Measurements from ENCODE around the gene EXOC4.

EXOC4 gene

DNA sequence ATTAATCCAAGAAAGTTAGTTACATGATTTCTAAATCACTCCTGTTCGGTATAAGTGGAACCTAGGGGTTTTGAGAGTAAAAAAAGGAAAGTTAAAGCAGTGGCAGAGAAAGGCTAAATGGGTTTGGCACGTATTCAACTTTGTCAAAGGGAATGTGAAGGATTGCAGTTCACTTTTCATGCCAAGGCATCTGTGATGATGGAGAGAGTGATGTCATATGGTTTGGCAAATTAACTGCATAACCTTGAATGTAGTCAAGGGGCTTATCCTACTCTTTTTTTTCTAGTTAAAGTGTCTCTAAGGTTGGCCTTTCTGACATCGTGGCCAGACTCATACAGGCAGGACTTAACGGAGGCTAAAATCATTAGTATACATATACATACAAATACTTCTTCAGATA, 277.8 kb downstream of the EXOC4 start:
- DNase-seq (ENCODE audit: low read depth in 1 of 2, low spot score in 1 of 2): no peak

GRCh38 chr7:133534816-133535215, 281.9 kb downstream of the EXOC4 start:
- no peak for DNase-seq (ENCODE audit: low read depth in 1 of 2, low spot score in 1 of 2)

DNA sequence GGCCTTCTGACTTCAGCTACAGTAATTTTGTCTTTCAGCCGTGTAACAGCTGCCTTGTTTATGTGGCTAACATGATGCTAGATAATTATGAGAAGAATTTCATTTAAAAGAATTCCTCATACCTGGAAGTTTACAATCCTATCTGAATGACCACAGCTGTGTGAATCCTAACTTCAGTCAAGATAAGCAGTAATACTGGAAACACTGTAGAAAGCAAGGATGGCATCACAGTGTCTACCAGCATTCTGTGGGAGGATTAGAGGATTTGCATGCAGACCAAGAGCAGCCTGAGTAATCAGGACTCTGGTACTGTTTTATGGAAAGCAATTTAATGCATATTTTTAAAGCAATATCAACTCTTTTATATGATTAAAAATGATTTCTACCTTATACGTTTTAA, 282.4 kb downstream of the EXOC4 start:
- DNase-seq (ENCODE audit: low read depth in 1 of 2, low spot score in 1 of 2): no peak

DNA sequence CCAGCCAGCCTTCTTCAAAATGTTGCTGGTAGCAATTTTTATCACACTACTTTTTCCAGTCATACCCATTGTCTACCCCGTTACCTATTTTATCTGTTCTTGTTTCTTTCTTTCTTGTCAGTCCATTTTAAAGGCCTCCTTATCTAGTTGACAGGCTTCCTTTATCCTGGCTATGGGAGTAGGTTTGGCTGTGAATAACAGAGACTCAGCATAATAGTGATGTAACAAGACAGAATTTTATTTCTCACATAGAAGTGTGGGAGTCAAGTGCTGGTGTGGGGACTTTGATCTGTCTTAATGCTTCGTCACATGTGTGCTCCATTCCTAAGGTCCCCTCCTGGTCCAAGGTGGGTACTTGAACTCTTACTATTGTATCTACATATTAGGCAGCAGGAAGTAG, 283.6 kb downstream of the EXOC4 start:
- DNase-seq (ENCODE audit: low read depth in 1 of 2, low spot score in 1 of 2): no peak

GRCh38 chr7:133539016-133539415, 286.1 kb downstream of the EXOC4 start:
- no peak for DNase-seq (ENCODE audit: low read depth in 1 of 2, low spot score in 1 of 2)

GRCh38 chr7:133540096-133540860, 287.4 kb downstream of the EXOC4 start:
- DNase-seq (ENCODE audit: low read depth in 1 of 2, low spot score in 1 of 2): no peak

- no peak for DNase-seq (ENCODE audit: low read depth in 1 of 2, low spot score in 1 of 2)
These were observed 289.4 kb downstream of the EXOC4 start for GRCh38 chr7:133542209-133542780.

GRCh38 chr7:133543657-133544056, 290.8 kb downstream of the EXOC4 start:
- DNase-seq (ENCODE audit: low read depth in 1 of 2, low spot score in 1 of 2): no peak

- DNase-seq (ENCODE audit: low read depth in 1 of 2, low spot score in 1 of 2): no peak
These were observed 292.7 kb downstream of the EXOC4 start for GRCh38 chr7:133545618-133546017.

DNA sequence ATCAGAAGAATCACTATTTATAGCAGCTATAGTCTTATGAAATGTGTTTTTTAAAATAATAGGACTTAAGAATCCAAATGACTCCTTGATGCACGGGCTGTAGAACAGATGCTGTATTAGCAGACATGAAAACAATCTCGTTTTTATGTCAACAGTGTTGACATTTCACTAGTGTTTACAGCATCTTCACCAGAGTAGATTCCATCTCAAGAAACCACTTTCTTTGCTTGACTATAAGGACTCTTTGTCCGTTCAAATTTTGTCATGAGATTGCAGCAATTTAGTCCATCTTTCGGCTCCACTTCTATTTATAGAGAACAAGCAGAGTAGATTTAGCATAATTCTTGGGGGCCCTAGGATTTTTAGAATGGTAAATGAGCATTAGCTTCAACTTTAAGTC, 295.1 kb downstream of the EXOC4 start:
- DNase-seq (ENCODE audit: low read depth in 1 of 2, low spot score in 1 of 2): no peak

- no peak for DNase-seq (ENCODE audit: low read depth in 1 of 2, low spot score in 1 of 2)
These were observed 296.8 kb downstream of the EXOC4 start for GRCh38 chr7:133549633-133550032.

- no peak for DNase-seq (ENCODE audit: low read depth in 1 of 2, low spot score in 1 of 2)
These were observed 297.3 kb downstream of the EXOC4 start for GRCh38 chr7:133550145-133550544.

- no peak for DNase-seq (ENCODE audit: low read depth in 1 of 2, low spot score in 1 of 2)
These were observed 297.9 kb downstream of the EXOC4 start for GRCh38 chr7:133550811-133551210.

DNA sequence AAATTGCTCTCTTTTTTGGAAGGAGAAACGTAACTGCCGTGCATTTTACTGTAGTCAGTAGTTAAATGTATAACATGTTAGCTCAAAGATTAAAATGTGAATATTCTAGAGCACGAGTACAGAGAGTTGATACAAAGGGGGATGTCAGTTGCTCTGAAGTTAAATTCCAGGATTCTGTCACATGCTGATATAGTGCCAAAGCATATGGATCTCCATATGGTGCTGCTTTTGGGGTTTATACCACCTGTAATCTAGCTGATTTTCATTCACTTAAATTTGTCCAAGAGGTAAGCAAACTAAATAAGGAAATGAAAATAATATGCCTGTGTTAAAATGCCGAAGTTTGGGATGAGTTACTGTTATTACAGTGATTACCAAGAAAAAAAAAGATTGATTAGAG, 298.6 kb downstream of the EXOC4 start:
- DNase-seq (ENCODE audit: low read depth in 1 of 2, low spot score in 1 of 2): no peak

DNA sequence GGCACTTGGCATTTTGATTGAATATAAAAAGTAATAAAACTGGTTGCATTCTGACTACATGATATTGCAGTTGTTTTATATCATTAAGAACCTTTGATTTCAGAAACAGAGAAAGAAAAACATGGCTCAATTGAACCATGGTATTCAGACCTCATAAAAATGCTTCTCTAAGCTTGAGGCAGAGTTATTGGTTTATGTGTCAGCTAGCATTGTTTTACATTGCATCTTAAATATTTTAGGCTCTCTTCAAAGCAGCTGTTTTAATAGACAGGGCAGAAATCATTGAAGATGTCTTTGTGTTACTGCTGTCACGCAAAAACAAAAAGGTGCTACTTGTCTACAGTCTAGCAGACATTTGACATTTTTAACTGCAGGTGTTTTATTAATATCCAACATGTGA, 299.2 kb downstream of the EXOC4 start:
- DNase-seq (ENCODE audit: low read depth in 1 of 2, low spot score in 1 of 2): no peak

GRCh38 chr7:133554330-133554729, 301.5 kb downstream of the EXOC4 start:
- no peak for DNase-seq (ENCODE audit: low read depth in 1 of 2, low spot score in 1 of 2)

DNA sequence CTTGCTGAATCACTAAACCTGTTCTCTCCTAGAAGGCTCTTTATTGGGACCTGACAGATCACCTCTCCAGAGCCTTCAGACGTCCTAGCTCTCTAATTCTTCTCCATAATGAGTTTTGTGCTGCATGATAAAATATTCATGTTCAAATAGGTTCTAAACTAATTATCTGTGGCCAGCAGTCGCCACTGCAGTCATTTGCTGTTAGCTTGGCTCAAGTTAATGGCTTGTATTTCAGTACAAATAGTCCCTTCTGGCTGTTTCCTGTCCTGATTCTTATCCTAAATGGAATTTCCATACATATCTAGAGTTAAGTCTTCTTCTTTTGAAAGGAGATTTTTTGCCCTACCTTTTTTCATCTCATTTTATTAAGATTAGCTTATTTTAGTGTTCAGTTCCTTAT, 303.2 kb downstream of the EXOC4 start:
- DNase-seq (ENCODE audit: low read depth in 1 of 2, low spot score in 1 of 2): no peak

DNA sequence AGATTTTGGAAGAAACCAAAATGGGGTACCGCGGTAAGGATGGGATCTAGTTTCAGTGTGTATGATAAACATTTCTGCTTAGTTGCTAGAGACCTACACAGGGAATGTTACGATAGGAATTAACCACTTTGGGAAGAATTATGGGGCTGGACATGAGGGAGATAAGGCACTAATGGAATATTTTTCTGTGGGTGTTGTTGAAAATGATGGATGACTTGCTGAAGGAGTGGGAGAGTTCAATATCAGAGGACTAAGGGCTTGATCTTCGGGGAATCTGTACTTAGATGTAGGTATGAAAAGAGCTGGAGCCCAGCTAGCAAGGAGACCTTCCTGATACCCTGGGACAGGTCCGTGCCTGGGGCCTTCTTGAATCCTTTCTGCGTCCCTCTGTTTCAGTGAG, 303.7 kb downstream of the EXOC4 start:
- no peak for DNase-seq (ENCODE audit: low read depth in 1 of 2, low spot score in 1 of 2)

GRCh38 chr7:133560900-133561299, 308.0 kb downstream of the EXOC4 start:
- no peak for DNase-seq (ENCODE audit: low read depth in 1 of 2, low spot score in 1 of 2)

GRCh38 chr7:133561396-133561795, 308.5 kb downstream of the EXOC4 start:
- no peak for DNase-seq (ENCODE audit: low read depth in 1 of 2, low spot score in 1 of 2)

DNA sequence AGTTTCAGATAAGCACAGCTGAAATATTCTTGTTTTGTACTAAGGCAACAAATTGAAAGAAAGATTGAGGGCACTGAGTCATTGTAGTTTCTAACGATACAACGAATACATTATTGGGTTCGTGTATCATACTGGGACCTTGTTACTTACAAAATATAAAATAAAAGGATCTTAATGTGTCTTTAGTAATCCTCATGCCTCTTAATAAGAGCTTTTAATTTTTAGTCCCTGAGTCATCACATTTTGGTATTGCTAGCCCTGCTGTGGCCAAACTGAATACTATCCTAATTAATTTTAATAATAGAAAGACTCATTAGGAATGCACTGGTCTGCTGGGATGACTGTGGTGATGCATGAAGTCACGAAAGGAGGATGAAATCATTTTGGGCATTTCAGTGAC, 309.7 kb downstream of the EXOC4 start:
- DNase-seq (ENCODE audit: low read depth in 1 of 2, low spot score in 1 of 2): no peak

DNA sequence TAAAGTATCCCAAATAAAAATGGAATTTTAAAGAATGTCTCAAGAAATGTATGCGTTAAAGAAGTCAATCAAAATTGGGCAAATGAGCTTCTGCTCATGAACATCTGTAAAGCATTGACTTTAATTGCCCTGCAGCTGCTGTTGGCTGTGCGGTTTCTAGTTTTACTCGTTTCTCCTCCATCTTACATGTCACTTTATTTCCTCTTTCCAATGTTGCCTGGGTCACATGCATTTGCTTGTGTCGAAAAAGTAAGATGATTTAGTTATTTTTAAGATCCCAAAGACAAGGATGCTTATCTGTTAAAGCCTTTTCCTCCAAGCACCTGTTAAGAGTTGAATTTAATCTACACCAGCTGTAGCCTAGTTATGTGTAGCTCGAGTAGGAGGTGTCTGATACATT, 310.4 kb downstream of the EXOC4 start:
- DNase-seq (ENCODE audit: low read depth in 1 of 2, low spot score in 1 of 2): no peak

- no peak for DNase-seq (ENCODE audit: low read depth in 1 of 2, low spot score in 1 of 2)
These were observed 311.6 kb downstream of the EXOC4 start for GRCh38 chr7:133564484-133564883.

All from activated CD4-positive, alpha-beta T cell treated with anti-CD3 and anti-CD28 coated beads, Interleukin-2, amount 50 U/mL, for 24 hours (primary cell).